Measurements from ENCODE around the gene DKK3.

Gene DKK3

DNA sequence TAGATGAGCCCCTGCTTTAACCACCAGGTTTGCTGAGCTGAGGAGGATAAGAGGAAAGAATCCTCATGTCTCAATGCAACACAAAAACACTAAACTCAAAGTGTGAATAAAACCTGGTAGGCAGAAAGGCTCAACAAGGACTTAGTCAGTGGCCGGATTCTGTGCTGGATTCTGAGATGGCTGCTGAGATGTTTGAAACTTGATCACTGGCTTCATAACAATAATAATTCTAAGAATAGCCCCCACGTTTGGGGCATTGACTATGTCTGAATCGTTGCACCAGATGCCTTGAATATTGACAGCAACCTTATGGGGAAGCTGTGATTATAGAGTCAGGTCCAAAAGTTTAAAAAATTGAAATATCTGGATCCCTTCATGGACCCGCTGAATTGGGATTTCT lies 4.6 kb downstream of the DKK3 start:
- DNase-seq (ENCODE audit: low read depth), result no peak

DNA sequence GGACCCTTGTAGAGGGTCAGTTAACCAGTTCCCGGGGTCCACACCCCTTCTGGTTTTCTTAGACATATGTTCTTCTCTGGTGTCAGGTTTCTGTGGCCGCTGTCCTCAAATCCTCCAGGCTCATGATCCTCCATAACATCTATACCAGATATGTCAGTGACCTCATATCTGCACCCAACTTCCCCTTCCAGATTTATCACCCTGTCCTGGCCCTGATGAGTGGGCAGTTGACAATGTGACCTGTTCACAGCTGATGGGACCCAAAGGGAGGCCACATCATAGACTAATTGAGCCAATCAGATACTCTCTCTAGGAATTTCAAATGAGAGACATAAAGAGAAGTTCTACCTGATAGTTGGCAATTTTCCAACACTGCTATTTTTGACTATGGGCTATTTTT lies 5.1 kb downstream of the DKK3 start:
- no peak for DNase-seq (ENCODE audit: low read depth)

DNA sequence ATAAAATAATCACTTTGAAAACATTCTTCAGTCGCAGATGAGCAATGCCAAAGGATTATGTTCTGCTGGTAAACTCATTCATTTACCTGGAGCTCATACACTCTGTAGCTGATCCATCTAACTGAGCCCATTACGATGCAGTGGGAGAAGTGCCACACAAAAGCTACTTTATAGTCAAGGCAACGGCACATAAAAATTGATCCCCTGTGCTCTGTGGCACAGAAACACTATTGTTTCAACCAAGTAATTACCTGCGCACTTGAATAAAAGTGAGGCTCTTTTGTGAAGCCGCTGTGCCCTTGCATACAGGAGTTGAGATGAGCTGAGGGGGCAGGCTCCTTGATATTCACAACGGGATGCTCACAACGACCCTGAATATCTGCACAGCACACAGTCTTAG lies 7.2 kb downstream of the DKK3 start:
- DNase-seq (ENCODE audit: low read depth), result no peak

DNA sequence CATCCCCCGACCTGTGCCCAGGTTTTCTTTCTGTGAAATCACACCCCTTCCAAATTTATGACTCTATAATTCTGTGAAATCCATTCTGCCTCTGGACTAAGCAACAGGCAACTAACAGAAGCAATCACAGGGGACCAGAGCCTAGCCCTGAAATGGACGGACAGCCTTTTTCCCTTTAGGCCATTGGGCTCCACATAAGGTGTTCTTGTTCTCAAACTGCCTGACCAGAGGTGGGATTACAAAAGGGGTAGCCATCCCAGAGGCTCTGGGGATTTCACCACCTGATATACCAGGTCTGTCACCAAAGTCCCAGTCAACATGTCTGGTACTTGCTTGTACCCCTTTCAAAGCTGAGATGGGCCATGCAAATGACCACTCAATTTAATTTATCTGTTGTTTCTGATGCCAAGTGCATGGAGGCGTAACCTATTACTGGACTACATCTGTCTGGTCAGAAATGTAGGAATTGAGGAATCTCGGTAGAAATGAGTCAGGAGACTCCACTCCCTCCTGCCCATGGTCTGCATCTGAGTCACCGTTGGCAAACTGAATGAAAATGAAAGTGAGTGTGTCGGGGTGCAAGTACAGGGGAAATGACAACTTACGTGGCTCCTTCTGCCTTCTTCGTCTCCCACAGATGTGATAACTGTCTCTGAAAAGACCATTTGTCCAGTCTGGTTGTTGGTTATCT lies 10.2 kb downstream of the DKK3 start:
- DNase-seq (ENCODE audit: low read depth), result peak; percentile 71

DNA sequence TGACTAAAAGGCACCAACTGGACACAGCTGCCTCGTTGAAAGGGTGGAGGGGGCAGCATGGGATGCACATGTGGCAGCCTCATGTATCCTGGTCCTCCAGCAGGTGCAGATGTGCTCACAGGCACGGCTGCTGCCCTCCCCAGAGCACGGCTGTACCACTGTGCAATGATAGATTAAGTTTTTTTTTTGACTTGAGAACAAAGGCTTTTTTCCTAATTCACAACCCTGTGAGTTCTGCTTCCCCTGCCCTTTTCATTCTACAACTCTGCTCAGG lies 11.4 kb downstream of the DKK3 start:
- DNase-seq (ENCODE audit: low read depth), result no peak

DNA sequence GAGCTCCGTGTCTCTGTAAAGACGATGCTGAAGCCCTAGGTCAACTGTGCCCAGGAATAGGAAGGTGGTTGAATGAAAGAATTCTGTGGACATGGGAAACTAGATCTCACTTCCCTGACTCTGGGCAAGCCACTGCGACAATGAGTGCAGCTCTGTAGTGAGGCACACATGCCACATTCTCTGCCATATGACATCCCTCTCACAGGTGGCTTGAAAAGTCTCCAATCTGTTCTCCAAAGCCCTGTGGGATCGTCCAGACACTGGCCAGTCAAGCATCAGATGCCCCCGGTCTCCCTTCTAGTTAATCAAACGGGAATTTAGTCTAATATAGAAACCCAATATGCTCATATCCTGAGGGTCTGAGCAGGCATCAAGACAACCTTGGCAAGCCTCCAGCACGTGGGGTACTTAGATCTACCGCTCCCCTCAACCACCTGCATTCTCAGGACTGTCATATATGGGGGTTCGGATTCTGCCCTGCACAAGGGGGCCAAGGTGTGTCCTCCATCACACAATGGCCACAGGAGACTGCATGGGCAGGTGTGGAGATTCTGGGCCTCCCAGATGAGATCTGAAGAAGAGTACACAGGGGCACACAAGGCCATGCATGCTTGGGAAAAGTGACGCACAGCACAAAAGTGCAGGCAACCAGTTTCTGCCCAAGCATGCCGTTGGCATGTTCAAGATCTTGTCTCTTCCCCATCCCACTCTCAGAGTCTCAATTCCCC lies 11.9 kb downstream of the DKK3 start:
- DNase-seq (ENCODE audit: low read depth), result no peak

DNA sequence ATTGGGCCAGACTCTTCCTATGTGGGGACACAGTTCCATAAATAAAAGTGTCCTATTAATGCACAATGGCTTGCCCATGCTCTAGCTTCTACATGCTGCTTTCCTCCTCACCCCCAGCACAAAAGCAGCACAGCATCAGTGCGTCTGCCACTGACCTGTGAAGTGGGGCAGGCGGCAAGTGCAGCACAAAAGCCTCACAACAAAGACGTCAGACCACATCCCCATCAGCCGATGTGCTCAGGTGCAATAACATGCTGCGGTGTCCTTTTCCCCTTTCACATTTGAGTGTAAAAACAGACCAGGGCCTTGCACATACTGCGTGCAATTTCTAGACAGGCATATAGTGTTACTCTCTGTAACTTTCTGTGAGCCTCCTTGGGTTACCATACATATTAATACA lies 12.8 kb downstream of the DKK3 start:
- DNase-seq (ENCODE audit: low read depth), result no peak

DNA sequence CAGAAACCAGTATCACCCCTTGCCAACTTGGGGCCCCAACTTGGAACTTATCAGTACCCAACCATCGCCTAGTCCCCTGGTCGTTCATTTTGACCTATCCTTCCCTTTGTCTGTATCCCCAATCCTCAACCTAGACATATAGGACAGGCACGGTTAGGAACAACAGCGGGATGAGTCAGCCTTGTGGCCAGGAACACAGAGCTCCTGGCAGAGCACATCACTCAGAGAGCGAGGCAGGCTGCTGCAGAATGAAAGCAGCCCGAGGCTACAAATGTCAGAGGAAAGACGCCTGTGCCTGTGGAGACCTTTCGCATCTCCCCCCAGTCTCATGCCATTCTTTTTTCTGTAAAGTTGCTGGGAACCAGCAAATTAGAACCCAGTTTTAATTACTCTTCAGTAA lies 14.6 kb downstream of the DKK3 start:
- DNase-seq (ENCODE audit: low read depth), result peak; percentile 69

DNA sequence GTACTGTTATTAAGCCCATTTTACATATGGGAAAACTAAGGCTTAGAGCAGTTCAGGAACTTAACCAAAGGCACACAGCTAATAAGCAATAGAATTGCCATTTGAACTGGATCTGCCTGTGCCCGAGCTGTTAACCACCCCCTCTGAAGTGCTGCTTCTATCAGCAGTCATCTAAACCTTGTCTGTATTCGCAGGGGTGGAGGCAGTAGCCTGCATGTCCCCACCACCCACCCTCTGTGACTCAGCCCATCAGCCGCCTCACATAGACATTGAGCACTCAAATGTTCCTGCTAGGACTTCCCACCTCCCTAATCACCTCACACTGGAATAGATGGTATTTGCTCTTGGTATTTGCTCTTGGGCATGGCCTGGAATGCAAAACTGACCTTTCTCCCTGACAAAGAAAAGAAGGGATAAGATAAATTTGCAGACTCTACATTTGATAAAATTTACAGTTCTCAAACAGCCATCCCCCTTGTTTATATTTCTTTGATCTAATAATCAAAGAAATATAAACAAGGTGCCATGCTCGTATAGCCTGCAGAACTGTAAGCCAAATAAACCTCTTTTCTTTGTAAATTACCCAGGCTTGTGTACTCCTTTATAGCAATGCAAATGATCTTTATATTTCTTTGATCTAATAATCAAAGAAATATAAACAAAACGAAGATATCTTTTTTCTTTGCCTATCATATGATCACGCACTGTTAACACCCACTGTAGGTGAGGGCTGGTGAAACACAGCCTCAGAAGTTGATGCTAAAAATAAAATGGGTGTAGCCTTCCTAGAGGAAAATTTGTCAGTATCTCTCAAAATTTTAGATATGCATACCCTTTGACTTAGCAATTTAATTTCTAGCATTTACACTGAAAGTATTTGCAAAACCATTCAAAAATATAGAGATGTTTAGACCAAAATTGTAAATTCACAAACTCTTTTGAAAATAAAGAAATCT lies 15.9 kb downstream of the DKK3 start:
- DNase-seq (ENCODE audit: low read depth), result no peak

DNA sequence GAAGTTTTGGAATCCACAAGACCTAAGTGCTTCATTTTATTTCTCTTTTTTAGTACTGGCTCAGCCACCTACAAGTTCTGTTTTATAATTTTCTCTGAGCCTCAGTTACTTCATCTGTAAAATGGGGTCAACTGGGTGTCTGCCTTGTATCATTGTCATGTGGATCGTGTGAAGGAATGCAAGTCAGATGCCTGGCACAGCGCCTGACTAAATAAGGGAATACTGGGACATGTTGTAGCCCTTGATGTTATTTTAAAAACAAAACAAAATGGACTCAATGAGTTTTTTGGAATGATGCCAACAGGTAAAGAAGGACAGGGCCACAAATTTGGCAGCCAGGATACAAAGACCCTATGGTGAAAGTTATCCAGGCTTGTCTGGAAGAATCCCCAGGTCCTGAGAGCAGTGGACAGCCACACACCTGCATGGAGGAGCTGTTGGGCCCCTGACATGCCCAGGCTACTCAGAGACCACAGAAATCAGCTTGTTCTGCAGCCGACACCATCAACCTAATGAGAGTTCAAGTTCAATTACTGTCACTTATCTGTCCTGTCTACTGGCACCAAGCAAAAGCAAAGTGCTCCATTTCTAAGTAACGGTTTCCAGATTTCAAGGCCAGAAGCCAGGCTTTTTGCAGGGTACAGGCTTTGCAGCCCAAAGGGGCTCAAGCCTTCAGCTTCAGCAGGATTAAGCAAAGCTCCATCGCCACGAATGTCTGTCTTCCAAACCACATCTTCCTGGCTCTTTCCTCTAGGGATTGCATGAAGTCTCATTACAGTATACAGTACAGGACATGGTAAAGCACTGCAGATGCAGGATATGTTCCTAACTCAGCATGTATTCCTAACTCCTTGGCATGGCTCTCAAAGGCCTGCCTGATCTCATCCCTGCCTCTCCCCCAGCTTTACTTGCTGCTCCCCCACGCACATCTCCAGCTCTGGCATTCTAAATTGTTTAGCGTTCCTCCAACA lies 18.4 kb downstream of the DKK3 start:
- peak; percentile 88 for DNase-seq (ENCODE audit: low read depth)

DNA sequence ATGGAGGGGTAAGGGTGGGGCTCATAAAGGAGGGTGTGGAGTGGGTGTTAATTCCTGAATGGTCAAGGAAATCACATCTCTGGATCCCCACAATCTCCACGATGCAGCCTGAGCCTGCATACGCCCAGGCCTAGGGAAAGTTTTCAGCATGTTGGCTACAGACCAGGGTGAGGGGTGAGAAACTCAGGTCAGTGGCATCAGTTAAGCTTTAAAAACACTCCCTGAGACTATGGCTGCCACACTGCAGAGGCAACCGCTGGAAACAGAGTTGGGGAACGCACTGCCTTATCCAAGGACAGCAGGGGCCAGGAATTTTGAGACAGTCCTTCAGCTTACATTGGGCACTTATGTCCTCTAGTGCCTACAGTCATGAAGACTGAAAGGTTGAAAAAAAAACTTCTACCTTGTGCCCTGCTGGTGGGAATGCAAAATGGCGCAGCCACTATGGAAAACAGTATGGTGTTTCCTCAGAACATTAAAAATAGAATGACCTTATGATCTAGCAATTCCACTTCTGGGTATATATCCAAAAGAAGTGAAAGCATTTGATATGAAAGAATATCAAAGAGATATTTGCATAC lies 19.7 kb downstream of the DKK3 start:
- no peak for DNase-seq (ENCODE audit: low read depth)

DNA sequence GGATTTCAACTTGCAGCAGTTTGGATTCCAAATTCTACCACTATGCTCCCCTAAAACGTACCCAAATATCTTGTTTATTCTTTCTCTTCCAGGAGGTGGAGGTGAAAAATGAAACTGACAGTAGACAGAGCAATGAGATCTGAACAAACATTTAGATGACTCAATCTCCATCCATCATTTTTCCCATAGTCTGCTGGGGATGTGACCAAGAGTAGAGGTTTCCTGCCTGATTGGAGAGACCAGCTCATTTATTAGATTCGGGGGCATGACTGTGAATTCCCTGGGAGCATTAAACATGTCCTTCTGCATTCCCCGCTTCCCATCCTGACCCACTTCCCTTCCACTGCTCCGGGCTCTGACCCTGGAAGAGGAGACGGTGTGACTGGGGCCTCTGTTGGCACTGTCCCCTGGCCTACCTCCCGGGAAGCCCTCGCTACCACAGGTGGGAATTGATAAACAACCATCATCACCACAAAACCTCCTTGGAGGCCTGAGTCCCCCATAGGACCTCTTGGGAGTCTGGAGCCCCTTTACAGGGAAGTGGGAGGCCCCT lies 20.3 kb downstream of the DKK3 start:
- DNase-seq (ENCODE audit: low read depth), result peak; percentile 26

DNA sequence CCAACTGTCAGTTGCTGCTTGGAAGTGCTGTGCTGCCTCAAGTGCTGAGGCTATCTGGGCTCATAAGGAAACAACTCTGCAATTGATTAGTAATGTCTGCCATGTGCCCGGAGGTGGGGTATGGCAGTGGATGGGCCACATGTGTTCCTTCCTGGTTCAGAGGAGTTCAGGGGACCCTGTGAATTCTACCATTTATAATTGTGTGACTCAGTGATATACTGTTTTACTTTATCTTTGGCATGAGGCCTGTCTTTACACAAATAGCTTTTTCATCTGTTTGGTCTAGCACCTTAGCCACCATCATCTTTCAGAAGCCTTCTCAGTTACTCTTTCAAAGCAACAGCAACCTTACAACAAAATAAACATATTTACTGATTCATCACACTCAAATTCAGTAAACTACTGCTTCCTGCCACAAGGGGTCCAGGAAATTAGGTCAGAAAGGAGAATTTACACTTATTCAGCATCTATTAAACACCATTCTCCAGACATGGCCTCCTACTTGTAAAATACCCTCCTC lies 20.9 kb downstream of the DKK3 start:
- peak; percentile 36 for DNase-seq (ENCODE audit: low read depth)

DNA sequence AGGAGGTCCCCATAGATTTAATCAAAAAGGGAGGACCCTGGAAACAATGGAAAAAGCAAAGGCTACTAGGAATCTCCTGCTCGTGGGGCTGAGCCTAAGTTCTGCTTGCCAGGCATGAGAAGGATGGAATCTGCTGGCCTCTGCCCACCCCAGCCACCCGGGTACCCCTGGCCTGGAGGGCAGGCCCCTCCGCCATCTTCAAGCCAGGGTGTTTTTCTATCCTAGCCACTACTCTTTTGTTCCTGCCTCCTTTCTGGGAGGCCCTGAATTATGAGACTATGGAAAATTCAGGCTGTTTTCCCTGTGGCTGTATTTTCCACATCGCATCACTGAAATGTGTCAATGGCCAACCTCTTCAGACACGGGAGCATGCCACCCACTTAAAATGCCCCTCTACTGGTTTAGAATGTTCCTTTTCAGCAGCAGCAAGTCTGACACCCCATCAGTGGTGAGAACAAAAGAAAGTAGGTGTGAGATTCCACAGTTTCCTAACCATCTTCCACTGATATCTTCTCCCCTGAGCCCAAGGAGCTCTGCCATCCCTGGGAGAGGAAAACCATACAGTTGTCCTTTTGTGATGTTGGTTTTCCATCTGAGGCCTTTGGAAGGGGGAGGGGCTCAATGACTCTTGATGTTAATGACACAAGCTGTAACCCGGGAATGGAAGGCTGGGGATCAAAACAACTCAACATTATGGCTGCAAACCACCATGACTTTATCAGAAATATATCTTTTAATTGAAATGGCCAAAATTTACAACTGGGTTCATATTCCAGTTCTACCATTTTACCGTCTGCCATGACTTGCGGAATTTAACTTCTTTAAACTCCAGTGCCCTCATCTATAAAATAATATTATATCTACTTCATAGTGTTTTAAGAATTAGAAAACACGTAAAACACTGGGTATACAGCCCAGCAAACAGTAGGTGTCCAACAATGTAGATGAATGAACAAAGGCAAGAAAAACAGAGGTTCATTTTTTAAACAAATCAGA lies 22.2 kb downstream of the DKK3 start:
- no peak for DNase-seq (ENCODE audit: low read depth)

DNA sequence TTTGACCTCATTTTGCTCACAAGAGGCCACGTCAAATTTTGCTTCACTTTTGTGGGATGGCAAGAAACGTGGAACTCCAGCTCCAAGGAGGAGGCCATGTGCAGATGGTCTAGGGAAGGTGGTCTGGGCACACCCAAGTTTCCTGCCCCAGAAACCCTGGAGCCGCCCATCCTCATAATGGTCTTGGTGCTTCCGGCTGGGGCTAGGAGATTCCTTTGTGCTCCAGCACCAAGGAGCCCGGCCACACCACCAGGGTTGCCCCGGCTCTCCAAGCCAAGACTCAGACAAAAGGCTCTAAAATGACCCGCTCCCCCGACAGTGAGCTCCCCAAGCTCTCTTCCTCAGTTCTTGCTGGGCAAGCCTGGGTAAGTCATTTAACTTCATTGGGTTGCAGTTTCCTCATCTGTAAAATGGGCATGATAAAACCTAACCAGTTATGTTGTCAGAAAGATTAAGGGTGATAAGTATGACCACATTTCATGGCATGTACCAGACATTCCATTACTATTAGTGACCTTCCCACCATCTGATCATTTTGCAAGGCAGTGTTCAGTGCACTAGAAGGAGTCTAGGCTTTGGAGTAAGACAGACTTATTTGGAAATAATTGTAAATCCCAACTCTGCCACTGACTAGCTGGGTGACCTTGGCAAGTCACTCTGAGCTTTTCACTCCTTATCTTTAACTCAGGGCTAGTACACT lies 23.3 kb downstream of the DKK3 start:
- peak; percentile 80 for DNase-seq (ENCODE audit: low read depth)

DNA sequence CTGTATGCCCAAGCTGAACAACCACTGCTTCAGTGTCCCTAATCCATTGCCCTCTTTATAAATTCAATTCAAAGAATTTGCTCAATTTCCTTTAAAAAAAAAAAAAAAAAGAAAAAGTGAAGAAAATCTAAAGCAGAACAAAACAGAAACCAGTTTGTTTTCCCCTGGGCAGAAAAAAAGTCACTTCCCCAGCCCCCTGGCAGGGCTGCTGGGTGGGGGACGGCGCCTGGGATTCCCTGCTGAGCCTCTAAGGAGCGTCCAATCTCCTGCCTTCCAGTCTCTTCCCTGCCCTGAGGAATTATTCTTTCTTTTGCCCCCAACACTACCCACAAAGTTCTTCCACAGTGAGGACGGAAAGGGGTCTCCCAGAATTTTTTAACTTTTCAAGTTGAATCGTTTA lies 23.9 kb downstream of the DKK3 start:
- DNase-seq (ENCODE audit: low read depth), result no peak

DNA sequence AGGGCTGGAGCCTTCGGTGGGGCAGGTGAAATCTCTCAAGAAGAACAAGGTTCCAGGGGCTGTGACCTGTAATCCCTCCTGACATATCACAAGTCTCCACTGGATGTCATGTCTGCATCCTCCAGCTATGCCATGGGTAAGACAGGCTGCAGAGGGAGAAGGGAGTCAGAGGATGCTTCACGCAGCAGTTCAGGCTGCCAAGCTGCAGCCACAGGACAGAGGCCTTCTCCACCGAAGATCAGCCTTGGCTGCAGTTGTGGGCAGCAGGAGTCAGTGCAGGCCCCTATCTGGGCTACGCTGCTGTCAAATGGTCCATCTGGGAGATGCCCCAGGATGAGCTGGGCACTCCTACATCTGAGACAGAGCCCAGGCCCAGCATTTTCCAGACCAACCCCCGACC lies 25.0 kb downstream of the DKK3 start:
- no peak for DNase-seq (ENCODE audit: low read depth)

DNA sequence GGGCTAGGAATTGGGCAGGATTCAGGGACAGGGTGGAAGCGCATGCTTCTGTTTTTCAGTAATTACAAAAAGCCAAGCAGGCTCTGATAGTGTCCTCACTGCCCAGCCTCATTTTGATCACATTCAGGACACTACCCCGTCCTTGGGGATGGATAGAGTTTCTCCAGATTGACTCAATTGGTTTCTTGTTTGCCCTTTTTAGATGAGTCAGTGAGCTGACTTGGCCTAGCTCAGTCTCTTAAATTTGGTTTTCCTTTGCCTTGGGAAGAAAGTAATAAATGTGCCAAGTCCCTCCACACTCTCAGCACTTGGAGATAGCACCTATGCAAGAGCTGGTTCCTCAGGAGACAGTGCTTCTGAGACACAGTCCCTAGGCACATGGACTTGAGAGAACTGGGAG lies 25.5 kb downstream of the DKK3 start:
- peak; percentile 79 for DNase-seq (ENCODE audit: low read depth)

DNA sequence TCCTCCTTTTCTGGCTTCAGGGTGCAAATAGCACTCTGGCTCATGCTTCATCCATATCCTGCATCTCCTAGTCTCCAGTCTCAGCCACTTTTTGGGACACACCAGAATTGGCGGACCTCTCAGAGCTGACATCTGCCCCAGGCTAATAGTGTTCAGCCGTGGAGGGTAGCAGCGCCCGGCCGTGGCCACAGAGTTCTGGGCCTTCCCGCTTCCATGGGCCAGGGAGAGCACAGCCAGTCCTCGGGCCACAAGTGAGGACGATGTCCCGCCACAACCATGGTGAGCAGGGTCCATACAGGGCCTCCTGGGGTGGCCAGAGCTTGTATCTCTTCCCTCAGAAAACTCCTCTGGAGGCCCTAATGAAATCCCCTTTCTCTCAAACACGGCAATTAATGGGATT lies 26.0 kb downstream of the DKK3 start:
- DNase-seq (ENCODE audit: low read depth), result no peak

Data from fibroblast of gingiva (primary cell).